ENCODE measurements around the gene DENND11. TPM values are rescaled to one million over a fixed set of nuclear protein-coding genes. Genes with fewer than 3 reads are reported as not detected.

DENND11 gene
- total and polyA plus RNA-seq, 9 of the 15 experiments (the other 6 are each of a cell fraction or from before 2014, with no cell fraction given) = 0.07 to 1.1 (median 0.36) TPM

DNA sequence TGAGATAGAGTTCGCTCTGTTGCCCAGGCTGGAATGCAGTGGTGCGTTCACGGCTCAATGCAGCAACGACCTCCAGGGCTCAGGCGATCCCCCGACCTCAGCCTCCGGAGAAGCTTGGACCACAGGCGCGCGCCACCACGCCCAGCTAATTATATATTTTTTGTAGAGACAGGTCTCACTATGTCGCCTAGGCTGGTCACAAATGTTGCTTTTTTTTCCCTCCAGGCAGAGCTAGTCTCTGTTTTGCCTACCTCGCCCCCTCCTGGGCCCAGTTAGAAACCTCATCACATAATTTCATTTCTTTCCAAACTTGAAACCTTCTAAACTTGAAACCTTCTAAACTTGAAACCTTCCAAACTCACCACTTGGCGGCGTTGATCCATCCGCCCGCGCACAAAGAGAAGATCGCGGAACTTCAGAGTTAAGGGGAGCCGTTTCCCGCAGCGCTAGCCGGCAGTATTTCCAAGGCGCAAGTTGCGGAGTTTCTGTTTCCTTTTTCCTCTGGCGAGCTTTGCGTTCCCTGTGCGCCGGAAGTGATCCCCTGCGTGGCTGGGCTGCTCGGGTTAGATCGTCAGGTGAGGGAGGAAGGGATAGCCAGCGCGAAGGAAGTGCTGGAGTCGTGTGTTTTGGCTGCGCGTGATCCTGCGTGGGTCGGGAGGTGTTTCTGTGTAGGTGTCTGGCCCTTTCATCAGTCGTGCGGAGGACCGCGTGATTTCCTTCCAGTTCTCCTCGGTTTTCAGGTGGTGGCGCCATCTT is 36.0 kb upstream of the DENND11 start, which contains the start of gene SSBP1 (continued):
- TF ChIP-seq, protein P1, sequence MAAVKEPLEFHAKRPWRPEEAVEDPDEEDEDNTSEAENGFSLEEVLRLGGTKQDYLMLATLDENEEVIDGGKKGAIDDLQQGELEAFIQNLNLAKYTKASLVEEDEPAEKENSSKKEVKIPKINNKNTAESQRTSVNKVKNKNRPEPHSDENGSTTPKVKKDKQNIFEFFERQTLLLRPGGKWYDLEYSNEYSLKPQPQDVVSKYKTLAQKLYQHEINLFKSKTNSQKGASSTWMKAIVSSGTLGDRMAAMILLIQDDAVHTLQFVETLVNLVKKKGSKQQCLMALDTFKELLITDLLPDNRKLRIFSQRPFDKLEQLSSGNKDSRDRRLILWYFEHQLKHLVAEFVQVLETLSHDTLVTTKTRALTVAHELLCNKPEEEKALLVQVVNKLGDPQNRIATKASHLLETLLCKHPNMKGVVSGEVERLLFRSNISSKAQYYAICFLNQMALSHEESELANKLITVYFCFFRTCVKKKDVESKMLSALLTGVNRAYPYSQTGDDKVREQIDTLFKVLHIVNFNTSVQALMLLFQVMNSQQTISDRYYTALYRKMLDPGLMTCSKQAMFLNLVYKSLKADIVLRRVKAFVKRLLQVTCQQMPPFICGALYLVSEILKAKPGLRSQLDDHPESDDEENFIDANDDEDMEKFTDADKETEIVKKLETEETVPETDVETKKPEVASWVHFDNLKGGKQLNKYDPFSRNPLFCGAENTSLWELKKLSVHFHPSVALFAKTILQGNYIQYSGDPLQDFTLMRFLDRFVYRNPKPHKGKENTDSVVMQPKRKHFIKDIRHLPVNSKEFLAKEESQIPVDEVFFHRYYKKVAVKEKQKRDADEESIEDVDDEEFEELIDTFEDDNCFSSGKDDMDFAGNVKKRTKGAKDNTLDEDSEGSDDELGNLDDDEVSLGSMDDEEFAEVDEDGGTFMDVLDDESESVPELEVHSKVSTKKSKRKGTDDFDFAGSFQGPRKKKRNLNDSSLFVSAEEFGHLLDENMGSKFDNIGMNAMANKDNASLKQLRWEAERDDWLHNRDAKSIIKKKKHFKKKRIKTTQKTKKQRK (IDR thresholded peaks at IDR 0.05; ENCODE audit: borderline replicate concordance, low read depth, low read length) = no peak
- TF ChIP-seq JUND (IDR thresholded peaks at IDR 0.05; ENCODE audit: borderline replicate concordance, low read depth, low read length) (peak; percentile 90), JUND (tag; IDR thresholded peaks at IDR 0.05; ENCODE audit: borderline replicate concordance, low read depth, low read length) (peak; percentile 75; the same call in 1 of the 3 replicates), ZKSCAN3 (CRISPR knock-in tag; IDR thresholded peaks at IDR 0.05) (no peak), ZKSCAN8 (CRISPR knock-in tag; IDR thresholded peaks at IDR 0.05) (no peak), JUNB (CRISPR knock-in tag; conservative IDR thresholded peaks at IDR 0.05) (no peak), MYBL2 (IDR thresholded peaks at IDR 0.05; ENCODE audit: low read depth) (peak; percentile 59; the same call in 1 of the 2 replicates), MYBL2 (CRISPR knock-in tag; IDR thresholded peaks at IDR 0.05; ENCODE audit: borderline replicate concordance) (no peak), HMGN3 (IDR thresholded peaks at IDR 0.05; ENCODE audit: borderline replicate concordance, extremely low read depth, insufficient read length, low read depth, low read length) (peak; percentile 62)
- TF ChIP-seq, protein P2, sequence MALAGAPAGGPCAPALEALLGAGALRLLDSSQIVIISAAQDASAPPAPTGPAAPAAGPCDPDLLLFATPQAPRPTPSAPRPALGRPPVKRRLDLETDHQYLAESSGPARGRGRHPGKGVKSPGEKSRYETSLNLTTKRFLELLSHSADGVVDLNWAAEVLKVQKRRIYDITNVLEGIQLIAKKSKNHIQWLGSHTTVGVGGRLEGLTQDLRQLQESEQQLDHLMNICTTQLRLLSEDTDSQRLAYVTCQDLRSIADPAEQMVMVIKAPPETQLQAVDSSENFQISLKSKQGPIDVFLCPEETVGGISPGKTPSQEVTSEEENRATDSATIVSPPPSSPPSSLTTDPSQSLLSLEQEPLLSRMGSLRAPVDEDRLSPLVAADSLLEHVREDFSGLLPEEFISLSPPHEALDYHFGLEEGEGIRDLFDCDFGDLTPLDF (CRISPR knock-in tag; IDR thresholded peaks at IDR 0.05) = peak; percentile 94
- TF ChIP-seq, protein P3, sequence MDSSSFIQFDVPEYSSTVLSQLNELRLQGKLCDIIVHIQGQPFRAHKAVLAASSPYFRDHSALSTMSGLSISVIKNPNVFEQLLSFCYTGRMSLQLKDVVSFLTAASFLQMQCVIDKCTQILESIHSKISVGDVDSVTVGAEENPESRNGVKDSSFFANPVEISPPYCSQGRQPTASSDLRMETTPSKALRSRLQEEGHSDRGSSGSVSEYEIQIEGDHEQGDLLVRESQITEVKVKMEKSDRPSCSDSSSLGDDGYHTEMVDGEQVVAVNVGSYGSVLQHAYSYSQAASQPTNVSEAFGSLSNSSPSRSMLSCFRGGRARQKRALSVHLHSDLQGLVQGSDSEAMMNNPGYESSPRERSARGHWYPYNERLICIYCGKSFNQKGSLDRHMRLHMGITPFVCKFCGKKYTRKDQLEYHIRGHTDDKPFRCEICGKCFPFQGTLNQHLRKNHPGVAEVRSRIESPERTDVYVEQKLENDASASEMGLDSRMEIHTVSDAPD (CRISPR knock-in tag; IDR thresholded peaks at IDR 0.05) = no peak
- TF ChIP-seq, protein P4, sequence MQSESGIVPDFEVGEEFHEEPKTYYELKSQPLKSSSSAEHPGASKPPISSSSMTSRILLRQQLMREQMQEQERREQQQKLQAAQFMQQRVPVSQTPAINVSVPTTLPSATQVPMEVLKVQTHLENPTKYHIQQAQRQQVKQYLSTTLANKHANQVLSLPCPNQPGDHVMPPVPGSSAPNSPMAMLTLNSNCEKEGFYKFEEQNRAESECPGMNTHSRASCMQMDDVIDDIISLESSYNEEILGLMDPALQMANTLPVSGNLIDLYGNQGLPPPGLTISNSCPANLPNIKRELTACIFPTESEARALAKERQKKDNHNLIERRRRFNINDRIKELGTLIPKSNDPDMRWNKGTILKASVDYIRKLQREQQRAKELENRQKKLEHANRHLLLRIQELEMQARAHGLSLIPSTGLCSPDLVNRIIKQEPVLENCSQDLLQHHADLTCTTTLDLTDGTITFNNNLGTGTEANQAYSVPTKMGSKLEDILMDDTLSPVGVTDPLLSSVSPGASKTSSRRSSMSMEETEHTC (IDR thresholded peaks at IDR 0.05) = peak; percentile 68; the same call in 1 of the 2 replicates
- TF ChIP-seq, protein P5, sequence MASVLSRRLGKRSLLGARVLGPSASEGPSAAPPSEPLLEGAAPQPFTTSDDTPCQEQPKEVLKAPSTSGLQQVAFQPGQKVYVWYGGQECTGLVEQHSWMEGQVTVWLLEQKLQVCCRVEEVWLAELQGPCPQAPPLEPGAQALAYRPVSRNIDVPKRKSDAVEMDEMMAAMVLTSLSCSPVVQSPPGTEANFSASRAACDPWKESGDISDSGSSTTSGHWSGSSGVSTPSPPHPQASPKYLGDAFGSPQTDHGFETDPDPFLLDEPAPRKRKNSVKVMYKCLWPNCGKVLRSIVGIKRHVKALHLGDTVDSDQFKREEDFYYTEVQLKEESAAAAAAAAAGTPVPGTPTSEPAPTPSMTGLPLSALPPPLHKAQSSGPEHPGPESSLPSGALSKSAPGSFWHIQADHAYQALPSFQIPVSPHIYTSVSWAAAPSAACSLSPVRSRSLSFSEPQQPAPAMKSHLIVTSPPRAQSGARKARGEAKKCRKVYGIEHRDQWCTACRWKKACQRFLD (CRISPR knock-in tag; IDR thresholded peaks at IDR 0.05) = peak; percentile 85
- TF ChIP-seq, protein P6, sequence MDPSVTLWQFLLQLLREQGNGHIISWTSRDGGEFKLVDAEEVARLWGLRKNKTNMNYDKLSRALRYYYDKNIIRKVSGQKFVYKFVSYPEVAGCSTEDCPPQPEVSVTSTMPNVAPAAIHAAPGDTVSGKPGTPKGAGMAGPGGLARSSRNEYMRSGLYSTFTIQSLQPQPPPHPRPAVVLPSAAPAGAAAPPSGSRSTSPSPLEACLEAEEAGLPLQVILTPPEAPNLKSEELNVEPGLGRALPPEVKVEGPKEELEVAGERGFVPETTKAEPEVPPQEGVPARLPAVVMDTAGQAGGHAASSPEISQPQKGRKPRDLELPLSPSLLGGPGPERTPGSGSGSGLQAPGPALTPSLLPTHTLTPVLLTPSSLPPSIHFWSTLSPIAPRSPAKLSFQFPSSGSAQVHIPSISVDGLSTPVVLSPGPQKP (CRISPR knock-in tag; IDR thresholded peaks at IDR 0.05) = no peak
